ENCODE data around the gene SNX25.

- TF ChIP-seq BHLHE40 (IDR thresholded peaks at IDR 0.05; ENCODE audit: borderline replicate concordance) (no peak), SP1 (IDR thresholded peaks at IDR 0.05) (no peak), NFRKB (IDR thresholded peaks at IDR 0.05) (no peak), HDGF (IDR thresholded peaks at IDR 0.05; ENCODE audit: borderline replicate concordance) (no peak)
Observed at GRCh38 chr4:185257086-185257485, 47.7 kb downstream of the SNX25 start.

Data from HEK293T (cell line).